CD14-positive monocyte (primary cell): ENCODE measurements around the gene TCF4. TPM values are rescaled to one million over a fixed set of nuclear protein-coding genes. Genes with fewer than 3 reads are reported as not detected.

Experiments used
- DNase-seq, 3 donors: peaks; one replicate each; pipeline ENCODE4 v3.0.0-alpha.2; 2011 to 2022
- H2AFZ ChIP-seq: 2 replicates; pipeline ENCODE4 v1.6.0; 2012; ENCODE audit warnings: mild to moderate bottlenecking, low read depth, low read length, inconsistent platforms; ENCODE audit not compliant: insufficient read depth, poor library complexity, severe bottlenecking
- H3K27ac ChIP-seq, 2 donors: 1 replicate in 1 of 2; 2 replicates in 1 of 2; pipeline ENCODE4 v1.5.1; 2012 to 2013; ENCODE audit warnings: low read length in 2 of 2, control low read depth in 1 of 2, inconsistent platforms in 1 of 2, low read depth in 1 of 2, mild to moderate bottlenecking in 1 of 2
- H3K27me3 ChIP-seq, 2 donors: one replicate each; pipeline versions ENCODE4 v1.6.0 to v1.6.1; 2011 to 2013; ENCODE audit warnings: low read length in 2 of 2; ENCODE audit not compliant: control insufficient read depth in 2 of 2, insufficient read depth in 2 of 2
- H3K36me3 ChIP-seq, 2 donors: replicated peaks in 1 of 2; 1 replicate in 1 of 2; 2 replicates in 1 of 2; pipeline versions ENCODE4 v1.5.1 to v1.6.1; 2012 to 2013; ENCODE audit warnings: low read length in 2 of 2, control low read depth in 1 of 2, inconsistent platforms in 1 of 2, mild to moderate bottlenecking in 1 of 2; ENCODE audit not compliant: insufficient read depth in 2 of 2, control insufficient read depth in 1 of 2
- H3K4me1 ChIP-seq, 2 donors: 1 replicate in 1 of 2; 2 replicates in 1 of 2; pipeline versions ENCODE4 v1.5.1 to v1.6.1; 2012 to 2013; ENCODE audit warnings: low read length in 2 of 2, control low read depth in 1 of 2, inconsistent platforms in 1 of 2, mild to moderate bottlenecking in 1 of 2, moderate library complexity in 1 of 2; ENCODE audit not compliant: insufficient read depth in 2 of 2, control insufficient read depth in 1 of 2
- H3K4me2 ChIP-seq: replicated peaks from 2 replicates; pipeline ENCODE3; 2012; ENCODE audit warnings: low read length, moderate library complexity, mild to moderate bottlenecking; ENCODE audit not compliant: poor library complexity, severe bottlenecking; ENCODE audit errors: extremely low read depth
- H3K4me3 ChIP-seq, 3 experiments: fragments of 200-600 bp in 1 of 3; sonication (generic) in 1 of 3; replicated peaks in 1 of 3; 1 replicate in 2 of 3; 2 replicates in 1 of 3; pipeline ENCODE4 v1.5.1; 2011 to 2013; ENCODE audit warnings: low read length in 3 of 3, mild to moderate bottlenecking in 3 of 3, control low read depth in 2 of 3, low read depth in 2 of 3, inconsistent platforms in 1 of 3, moderate library complexity in 1 of 3
- H3K79me2 ChIP-seq: 2 replicates; pipeline ENCODE4 v1.6.0; 2012; ENCODE audit warnings: mild to moderate bottlenecking, control low read depth, inconsistent platforms, low read length, moderate library complexity; ENCODE audit not compliant: insufficient read depth
- H3K9ac ChIP-seq: 2 replicates; pipeline ENCODE4 v1.6.0; 2017; ENCODE audit warnings: low read length, mild to moderate bottlenecking; ENCODE audit not compliant: insufficient read depth, poor library complexity, severe bottlenecking
- H3K9me3 ChIP-seq, 2 donors: replicated peaks in 1 of 2; 1 replicate in 1 of 2; 2 replicates in 1 of 2; pipeline versions ENCODE4 v1.5.1 to v1.6.1; 2012 to 2013; ENCODE audit warnings: low read length in 2 of 2, control low read depth in 1 of 2; ENCODE audit not compliant: control insufficient read depth in 1 of 2, insufficient read depth in 1 of 2
- H4K20me1 ChIP-seq: 2 replicates; pipeline ENCODE4 v1.6.0; 2012; ENCODE audit warnings: mild to moderate bottlenecking, low read length, control low read depth, moderate library complexity; ENCODE audit not compliant: insufficient read depth
- H3K27ac Mint-ChIP-seq, 7 donors: one replicate each; pipeline ENCODE4 v1.8.0; 2020; ENCODE audit warnings: mild to moderate bottlenecking in 7 of 7, mixed read lengths in 7 of 7, moderate library complexity in 6 of 7, inconsistent platforms in 2 of 7
- H3K27me3 Mint-ChIP-seq, 3 donors: one replicate each; pipeline ENCODE4 v1.8.0; 2021 to 2022; ENCODE audit warnings: low read depth in 3 of 3, mild to moderate bottlenecking in 3 of 3, mixed read lengths in 3 of 3, moderate library complexity in 3 of 3, inconsistent platforms in 1 of 3
- H3K36me3 Mint-ChIP-seq, 2 donors: one replicate each; pipeline ENCODE4 v1.8.0; 2020; ENCODE audit warnings: mixed read lengths in 2 of 2, inconsistent platforms in 1 of 2, mild to moderate bottlenecking in 1 of 2
- H3K4me1 Mint-ChIP-seq: one replicate; pipeline ENCODE4 v1.8.0; 2020; ENCODE audit warnings: mild to moderate bottlenecking, mixed read lengths
- H3K4me3 Mint-ChIP-seq, 2 donors: one replicate each; pipeline ENCODE4 v1.8.0; 2020; ENCODE audit warnings: mild to moderate bottlenecking in 2 of 2, mixed read lengths in 2 of 2, moderate library complexity in 1 of 2
- H3K9me3 Mint-ChIP-seq, 7 donors: one replicate each; pipeline ENCODE4 v1.8.0; 2020 to 2022; ENCODE audit warnings: mixed read lengths in 7 of 7, mild to moderate bottlenecking in 6 of 7, moderate library complexity in 6 of 7, inconsistent platforms in 2 of 7
- CTCF ChIP-seq: fragments of 200-600 bp; IDR thresholded peaks from one replicate; pipeline ENCODE4 v1.8.0; 2022; ENCODE audit warnings: antibody characterized with exemption, mild to moderate bottlenecking
- WGBS: methylation state at CpG from one replicate; pipeline ENCODE4 v1.1.5; 2013; ENCODE audit warnings: missing lambda C conversion rate; ENCODE audit not compliant: insufficient coverage; 5-methylcytosine and 5-hydroxymethylcytosine counted together
- intact Hi-C, 2 donors: fragments of 100-400 bp; cut with micrococcal nuclease; formaldehyde crosslinking; loops; one replicate each; pipeline versions ENCODE4 v1.15.0 to v1.15.1; 2023
- polyA plus RNA-seq, 3 donors: library from polyadenylated mRNA; depleted of rRNA in 1 of 3; unstranded in 2 of 3; stranded (reverse) in 1 of 3; fragments of 300-500 nt in 2 of 3; fragments of >200 nt in 1 of 3; fragmentation: Illumina TruSeq in 2 of 3; gene quantifications; 1 replicate in 2 of 3; 2 replicates in 1 of 3; pipeline ENCODE4 v1.2.3, GENCODE V29; 2012 to 2021

TCF4 gene
- polyA plus RNA-seq, 3 donors, result 5.9 to 12.9 (median 10.7) TPM

GRCh38 chr18:55404832-55405465 lies 183.0 kb downstream of the TCF4 start:
- no CpG with 5 or more reads among the region's 8 CpGs for WGBS
- Histone ChIP-seq H3K9ac (no peak overlapping the region), H2AFZ (no peak overlapping the region), H3K27ac (no peak overlapping the region), H4K20me1 (no peaks in the 10 kb centered on the region), H3K36me3 (no peaks in the 10 kb centered on the region), H3K79me2 (no peaks in the 10 kb centered on the region), H3K4me3 (no peak overlapping the region), H3K4me1 (no peaks in the 10 kb centered on the region), H3K4me2 (no peak overlapping the region), H3K9me3 (no peaks in the 10 kb centered on the region), H3K27me3 (no peaks in the 10 kb centered on the region)
- Mint-ChIP-seq H3K36me3 (peaks cover 0 to 3% of the 10 kb centered on the region in 2 donors), H3K4me1 (peaks cover 4% of the 10 kb centered on the region), H3K9me3 (peaks cover 0 to 2% (median 0%) of the 10 kb centered on the region in 7 donors), H3K27me3 (peaks cover 0 to 2% (median 0%) of the 10 kb centered on the region in 3 donors), H3K27ac (no peak overlapping the region), H3K4me3 (no peak overlapping the region)
- DNase-seq, result no peak
- no peak for TF ChIP-seq CTCF
- intact Hi-C loops, result no loop called here

GRCh38 chr18:55404136-55404830 lies 183.7 kb downstream of the TCF4 start:
- H3K4me2 ChIP-seq, result no peak overlapping the region
- H3K27ac ChIP-seq, result no peak overlapping the region
- H3K4me1 Mint-ChIP-seq, result peaks cover 4% of the 10 kb centered on the region
- no peaks in the 10 kb centered on the region for H3K79me2 ChIP-seq
- no peak overlapping the region for H2AFZ ChIP-seq
- no peak overlapping the region for H3K4me3 ChIP-seq
- H4K20me1 ChIP-seq, result no peaks in the 10 kb centered on the region
- H3K9ac ChIP-seq, result no peak overlapping the region
- H3K4me3 Mint-ChIP-seq, result no peak overlapping the region
- no peak for TF ChIP-seq CTCF
- peaks cover 0 to 2% (median 0%) of the 10 kb centered on the region in 7 donors for H3K9me3 Mint-ChIP-seq
- H3K27me3 ChIP-seq, result no peaks in the 10 kb centered on the region
- H3K4me1 ChIP-seq, result no peaks in the 10 kb centered on the region
- intact Hi-C loops, result no loop called here
- peaks cover 0 to 3% of the 10 kb centered on the region in 2 donors for H3K36me3 Mint-ChIP-seq
- no CpG with 5 or more reads among the region's 5 CpGs for WGBS
- peaks cover 0 to 2% (median 2%) of the 10 kb centered on the region in 3 donors for H3K27me3 Mint-ChIP-seq
- no peaks in the 10 kb centered on the region for H3K36me3 ChIP-seq
- no peaks in the 10 kb centered on the region for H3K9me3 ChIP-seq
- H3K27ac Mint-ChIP-seq, result no peak overlapping the region
- DNase-seq, result no peak
